Duodenal mucosa (tissue), 2 donors: Measurements from ENCODE around the gene TAT.
"Not testable (repeated sequence)": the region's sequence is repeated elsewhere in the genome, so short reads cannot be mapped to it uniquely, and the experiment has no call there.

Source experiments
- H3K27ac ChIP-seq: one replicate; pipeline ENCODE4 v1.7.0; 2013; ENCODE audit warnings: low read depth, low read length
- H3K27me3 ChIP-seq, 2 donors: one replicate each; pipeline ENCODE4 v1.7.0; 2013; ENCODE audit warnings: low read length in 2 of 2, control low read depth in 1 of 2; ENCODE audit not compliant: insufficient read depth in 2 of 2, control insufficient read depth in 1 of 2
- H3K36me3 ChIP-seq, 2 donors: one replicate each; pipeline ENCODE4 v1.7.0; 2013; ENCODE audit warnings: low read length in 2 of 2, control low read depth in 1 of 2; ENCODE audit not compliant: insufficient read depth in 2 of 2, control insufficient read depth in 1 of 2
- H3K4me1 ChIP-seq, 2 donors: one replicate each; pipeline ENCODE4 v1.7.0; 2013; ENCODE audit warnings: low read length in 2 of 2, control low read depth in 1 of 2; ENCODE audit not compliant: insufficient read depth in 2 of 2, control insufficient read depth in 1 of 2
- H3K4me3 ChIP-seq, 2 donors: one replicate each; pipeline ENCODE4 v1.7.0; 2013; ENCODE audit warnings: low read length in 2 of 2, low read depth in 1 of 2
- H3K9ac ChIP-seq, 2 donors: one replicate each; pipeline ENCODE4 v1.7.0; 2013; ENCODE audit warnings: low read length in 2 of 2, low read depth in 1 of 2
- H3K9me3 ChIP-seq, 2 donors: one replicate each; pipeline ENCODE4 v1.7.0; 2013; ENCODE audit warnings: low read length in 2 of 2, control low read depth in 1 of 2; ENCODE audit not compliant: control insufficient read depth in 1 of 2

Gene TAT

DNA sequence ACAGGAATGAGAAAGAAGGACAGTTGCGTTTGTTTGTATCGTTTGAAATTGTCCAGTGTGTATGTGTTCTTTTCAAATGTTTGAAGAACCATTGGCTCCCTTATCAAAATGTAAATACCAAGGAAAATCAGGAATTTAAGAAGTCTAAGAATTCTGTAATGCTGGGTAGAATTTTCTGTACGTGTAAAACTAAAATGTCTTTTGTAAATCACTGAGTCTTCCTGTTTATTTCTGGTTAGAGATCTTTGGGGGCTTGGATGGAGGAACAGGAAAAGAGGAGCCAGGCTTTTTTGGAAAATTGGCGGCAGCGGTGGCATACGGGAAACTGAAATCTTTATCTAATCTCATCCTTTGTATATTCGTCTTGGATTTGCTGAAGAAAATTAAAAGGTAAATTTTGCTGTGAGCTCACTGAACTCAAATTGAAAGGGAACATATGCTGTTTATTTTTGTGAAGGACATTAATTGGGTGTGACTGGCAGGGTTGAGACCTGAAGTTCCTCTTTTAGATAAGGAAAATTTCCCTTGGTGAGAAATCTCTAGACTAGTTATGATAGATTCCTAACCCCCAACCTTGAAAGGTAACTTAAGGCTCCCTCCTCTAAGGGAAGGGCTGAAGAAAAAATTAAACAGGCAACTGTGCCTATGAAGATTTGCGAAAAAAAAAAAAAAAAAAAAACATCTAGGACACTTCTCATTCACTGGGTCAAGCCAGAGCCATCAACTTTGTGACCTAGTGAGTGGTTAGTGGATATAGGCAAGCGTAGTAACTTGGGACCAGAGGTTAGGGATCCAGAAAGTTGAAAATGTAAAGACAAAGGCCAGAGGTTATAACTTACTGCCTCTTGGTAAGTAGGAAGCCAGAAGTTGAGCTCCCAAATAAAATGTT, 10.8 kb downstream of the TAT start:
- Histone ChIP-seq H3K27me3 (peaks cover 0 to 2% of the 10 kb centered on the region in 2 donors), H3K4me3 (peak overlapping the region; percentile 86 to 88), H3K27ac (no peak overlapping the region), H3K9me3 (peaks cover 0 to 6% of the 10 kb centered on the region in 2 donors), H3K4me1 (peaks cover 12 to 13% of the 10 kb centered on the region in 2 donors), H3K9ac (peak overlapping the region; percentile 62 to 63), H3K36me3 (no peaks in the 10 kb centered on the region)

DNA sequence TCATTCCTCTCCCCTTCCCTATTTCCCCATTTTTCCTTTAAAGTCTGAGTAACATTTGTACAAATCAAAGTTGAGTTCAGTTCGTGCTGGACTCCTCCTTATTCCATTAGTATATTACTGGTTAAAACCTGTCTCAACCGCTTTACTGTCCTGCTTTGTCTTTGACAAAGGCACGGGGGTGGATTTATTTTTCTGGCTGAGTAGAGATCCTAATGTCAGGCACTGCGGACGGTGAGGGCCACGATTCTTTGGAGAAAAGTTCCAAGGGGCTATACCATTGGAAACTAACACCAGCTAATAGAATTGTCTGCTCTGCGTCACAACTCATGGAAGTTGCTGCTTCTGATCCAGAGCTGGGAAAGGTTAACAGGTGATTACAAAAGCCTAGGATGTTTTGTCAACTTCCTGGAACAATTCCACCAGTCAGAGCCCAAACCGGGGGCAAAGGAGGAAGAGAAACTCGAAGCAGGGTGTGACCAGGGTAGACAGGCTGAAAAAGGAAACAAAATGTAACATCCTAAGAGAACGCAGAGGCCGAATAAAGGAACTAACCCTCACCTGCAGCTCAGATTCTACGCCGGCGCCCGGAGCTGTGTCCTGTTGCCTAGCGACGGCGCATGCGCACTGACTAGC, 12.4 kb downstream of the TAT start:
- Histone ChIP-seq H3K27me3 (no peaks in the 10 kb centered on the region), H3K27ac (peak overlapping the region; percentile 70), H3K9ac (peak overlapping the region; percentile 62 to 63)

DNA sequence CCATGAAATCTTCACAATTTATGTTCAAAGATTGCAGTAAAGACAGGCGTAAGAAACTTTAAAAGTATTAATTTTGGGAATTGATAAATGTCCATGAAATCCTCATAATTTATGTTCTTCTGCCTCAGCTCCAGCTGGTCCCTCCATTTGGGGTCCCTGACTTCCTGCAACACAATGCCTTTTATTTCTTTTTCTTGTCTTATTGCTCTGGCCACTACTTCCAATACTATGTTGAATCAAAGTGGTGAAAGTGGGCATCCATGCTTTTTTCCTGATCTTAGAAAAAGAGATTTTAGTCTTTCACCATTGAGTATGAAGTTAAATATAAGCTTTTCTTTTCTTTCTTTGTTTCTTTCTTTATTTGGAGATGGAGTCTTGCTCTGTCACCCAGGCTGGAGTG, 14.3 kb downstream of the TAT start:
- H3K9me3 ChIP-seq: peaks cover 0 to 6% of the 10 kb centered on the region in 2 donors
- no peaks in the 10 kb centered on the region for H3K36me3 ChIP-seq
- H3K9ac ChIP-seq: no peak overlapping the region
- no peak overlapping the region for H3K27ac ChIP-seq
- H3K27me3 ChIP-seq: no peaks in the 10 kb centered on the region
- peaks cover 12 to 13% of the 10 kb centered on the region in 2 donors for H3K4me1 ChIP-seq
- H3K4me3 ChIP-seq: no peak overlapping the region

More for the DNA sequence above, 12.4 kb downstream of the TAT start:
- peak overlapping the region; percentile 86 to 88 for H3K4me3 ChIP-seq
- H3K9me3 ChIP-seq: peaks cover 0 to 6% of the 10 kb centered on the region in 2 donors
- H3K36me3 ChIP-seq: no peaks in the 10 kb centered on the region
- H3K4me1 ChIP-seq: peaks cover 12 to 13% of the 10 kb centered on the region in 2 donors

DNA sequence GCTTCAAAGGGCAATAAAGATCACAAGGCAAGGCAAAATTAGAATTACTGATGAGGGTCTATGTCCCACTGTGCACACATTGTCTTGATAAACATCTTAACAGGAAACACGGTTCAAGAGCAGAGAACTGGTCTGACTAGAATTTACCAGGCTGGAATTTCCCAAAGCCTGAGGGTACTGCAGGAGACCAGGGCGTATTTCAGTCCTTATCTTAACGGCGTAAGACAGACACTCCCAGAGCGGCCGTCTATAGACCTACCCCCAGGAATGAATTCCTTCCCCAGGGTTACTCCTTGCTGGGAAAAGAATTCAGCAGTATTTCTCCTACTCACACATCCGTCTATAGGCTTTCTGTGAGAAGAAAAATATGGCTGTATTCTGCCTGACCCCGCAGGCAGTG, 15.0 kb downstream of the TAT start:
- peaks cover 12 to 13% of the 10 kb centered on the region in 2 donors for H3K4me1 ChIP-seq
- not testable (repeated sequence) for H3K9me3 ChIP-seq, H3K36me3 ChIP-seq, H3K27ac ChIP-seq, H3K4me3 ChIP-seq, H3K9ac ChIP-seq, H3K27me3 ChIP-seq

DNA sequence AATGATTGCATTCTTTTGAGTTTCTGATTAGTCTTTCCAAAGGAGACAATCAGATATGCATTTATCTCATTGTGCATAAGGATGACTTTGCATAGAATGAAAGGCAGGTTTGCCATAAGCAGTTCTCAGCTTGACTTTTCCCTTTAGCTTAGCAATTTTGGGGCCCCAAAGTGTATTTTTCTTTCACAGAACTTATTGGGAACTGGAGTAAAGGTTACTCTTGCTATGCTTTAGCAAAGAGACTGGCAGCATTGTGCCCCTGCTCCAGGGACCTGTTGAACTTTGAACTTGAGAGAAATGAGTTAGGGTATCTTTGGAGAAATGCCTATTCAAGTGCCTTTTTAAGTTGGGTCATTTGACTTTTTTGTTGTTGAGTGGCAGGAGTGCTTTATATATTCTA, 17.0 kb downstream of the TAT start:
- Histone ChIP-seq H3K27ac (no peak overlapping the region), H3K9me3 (peaks cover 0 to 6% of the 10 kb centered on the region in 2 donors), H3K4me1 (peaks cover 4 to 7% of the 10 kb centered on the region in 2 donors), H3K36me3 (no peaks in the 10 kb centered on the region), H3K27me3 (no peaks in the 10 kb centered on the region), H3K4me3 (no peak overlapping the region), H3K9ac (no peak overlapping the region)

DNA sequence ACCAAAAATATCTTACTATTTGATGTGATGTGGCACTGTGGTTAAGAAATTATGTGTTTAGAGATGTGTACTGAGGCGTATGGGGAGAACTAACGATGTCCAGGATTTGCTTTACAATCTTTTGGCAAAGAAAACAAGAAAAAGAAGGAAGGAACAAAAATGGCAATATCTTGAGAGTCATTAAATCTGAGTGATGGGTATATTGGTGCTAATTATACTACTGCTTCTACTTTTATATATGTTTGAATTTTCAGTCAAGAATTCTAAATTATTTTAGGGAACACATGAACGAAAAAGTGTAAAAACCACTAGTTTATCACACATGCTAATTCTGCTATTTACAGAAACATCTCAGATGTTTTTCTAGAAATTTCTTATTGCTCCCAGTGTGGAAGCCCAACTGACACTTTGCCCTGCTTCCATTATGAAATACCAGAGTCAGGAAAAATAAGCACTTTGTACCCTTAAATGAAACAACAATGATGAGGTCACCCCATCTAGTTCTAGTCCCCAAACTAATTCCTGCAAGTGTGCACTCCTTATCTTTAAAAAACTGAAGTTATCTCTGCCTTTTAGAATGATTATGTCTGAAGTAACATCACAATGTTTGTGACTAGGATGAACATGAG, 18.8 kb downstream of the TAT start:
- H3K27ac ChIP-seq: no peak overlapping the region
- H3K9ac ChIP-seq: no peak overlapping the region

DNA sequence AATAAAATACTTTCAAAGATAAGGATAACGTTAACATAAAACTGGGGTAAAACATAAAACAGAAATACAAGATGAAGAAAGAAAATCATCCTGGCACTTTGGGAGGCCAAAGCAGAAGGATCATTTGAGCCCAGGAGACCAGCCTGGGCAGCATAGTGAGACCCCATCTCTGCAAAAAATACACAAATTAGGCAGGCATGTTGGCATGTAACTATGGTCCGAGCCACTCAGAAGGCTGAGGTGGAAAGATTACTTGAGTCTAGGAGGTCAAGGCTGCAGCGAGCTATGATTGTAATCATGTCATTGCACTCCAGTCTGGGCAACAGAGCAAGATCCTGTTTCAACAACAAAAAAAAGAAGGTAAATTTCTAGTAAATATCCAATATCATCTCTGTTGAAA, 19.6 kb downstream of the TAT start:
- Histone ChIP-seq H3K27ac (no peak overlapping the region), H3K4me1 (no peaks in the 10 kb centered on the region), H3K9me3 (peaks cover 0 to 3% of the 10 kb centered on the region in 2 donors), H3K27me3 (no peaks in the 10 kb centered on the region), H3K9ac (no peak overlapping the region), H3K36me3 (no peaks in the 10 kb centered on the region), H3K4me3 (no peak overlapping the region)

More for the DNA sequence above, 18.8 kb downstream of the TAT start:
- Histone ChIP-seq H3K4me1 (no peaks in the 10 kb centered on the region), H3K27me3 (no peaks in the 10 kb centered on the region), H3K9me3 (peaks cover 0 to 6% of the 10 kb centered on the region in 2 donors), H3K4me3 (no peak overlapping the region), H3K36me3 (no peaks in the 10 kb centered on the region)

DNA sequence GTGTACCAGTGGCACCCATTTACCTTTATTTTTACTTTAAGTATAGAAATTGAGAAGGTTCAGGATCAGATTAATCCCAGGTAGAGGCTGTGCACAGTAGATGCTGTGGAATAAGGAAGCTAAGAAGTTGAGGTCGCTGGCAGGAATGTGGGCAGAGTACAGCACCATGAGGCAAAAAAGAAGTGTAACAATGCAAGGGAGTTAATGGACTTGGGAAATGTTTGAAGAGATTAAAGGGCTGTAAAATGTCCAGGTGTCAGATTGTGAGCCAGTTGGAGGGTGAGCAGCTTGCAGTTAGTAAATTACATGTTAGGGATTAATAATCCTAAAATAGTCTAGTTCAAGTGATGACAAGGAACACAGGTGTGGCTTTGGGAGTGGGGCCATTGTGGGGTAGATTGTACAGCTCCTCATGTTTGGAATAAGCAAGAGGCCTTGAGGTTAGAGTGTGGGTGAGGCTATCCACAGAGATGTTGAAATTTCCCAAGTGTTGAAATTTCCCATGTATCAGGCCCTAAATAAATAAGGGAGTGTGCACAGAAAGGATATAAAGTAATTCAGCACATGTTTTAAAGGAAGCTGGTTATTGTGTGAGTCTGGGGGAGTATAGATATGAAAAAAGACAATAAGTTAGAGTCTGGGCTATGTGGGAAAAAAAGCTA, 21.5 kb downstream of the TAT start:
- no peaks in the 10 kb centered on the region for H3K4me1 ChIP-seq
- H3K4me3 ChIP-seq: no peak overlapping the region
- no peaks in the 10 kb centered on the region for H3K27me3 ChIP-seq
- no peak overlapping the region for H3K27ac ChIP-seq
- no peaks in the 10 kb centered on the region for H3K9me3 ChIP-seq
- no peaks in the 10 kb centered on the region for H3K36me3 ChIP-seq
- no peak overlapping the region for H3K9ac ChIP-seq

DNA sequence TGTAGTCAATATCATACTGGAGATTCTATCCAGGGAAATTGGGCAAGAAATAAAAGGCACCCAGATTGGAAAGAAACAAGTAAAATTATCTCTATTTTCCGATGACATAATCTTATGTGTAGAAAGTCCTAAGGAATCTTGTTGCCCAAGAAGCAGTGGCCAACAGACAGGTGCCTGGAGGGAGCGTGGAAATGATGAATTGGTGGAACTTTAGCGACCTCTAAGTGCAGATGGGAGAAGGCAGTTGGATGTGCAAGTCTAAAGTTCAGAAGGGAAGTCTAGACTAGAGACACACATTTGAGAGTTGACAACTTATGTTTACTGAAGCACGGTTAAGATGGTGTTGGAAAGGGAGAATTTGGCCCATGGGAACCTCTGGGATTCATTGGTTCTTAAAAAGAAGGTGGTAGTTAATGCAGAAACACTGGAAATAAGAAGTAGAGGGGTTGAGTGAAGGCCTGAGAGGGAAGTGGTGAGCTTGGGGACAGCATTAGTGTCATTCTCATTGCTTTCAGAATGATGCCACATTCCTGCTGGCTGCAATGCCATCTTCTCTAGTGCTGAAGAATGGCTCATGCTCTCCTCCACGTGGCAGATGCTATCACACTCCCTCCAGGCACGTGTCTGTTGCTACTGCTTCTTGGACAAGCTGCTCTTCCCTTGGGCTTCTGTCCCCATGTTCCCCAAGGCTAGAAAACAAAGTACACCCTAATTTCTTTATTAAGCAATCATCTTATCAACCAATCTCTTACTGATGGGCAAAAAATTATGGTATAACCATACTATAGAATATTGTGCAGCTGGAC, 24.0 kb downstream of the TAT start:
- Histone ChIP-seq H3K4me3 (no peak overlapping the region), H3K27me3 (no peaks in the 10 kb centered on the region), H3K9ac (no peak overlapping the region), H3K36me3 (no peaks in the 10 kb centered on the region), H3K9me3 (no peaks in the 10 kb centered on the region), H3K27ac (no peak overlapping the region), H3K4me1 (no peaks in the 10 kb centered on the region)
